Hepatic stellate cell (primary cell): ENCODE results near the gene ZNF559.
"Not testable (repeated sequence)": the region's sequence is repeated elsewhere in the genome, so short reads cannot be mapped to it uniquely, and the experiment has no call there.

Experiments used
- DNase-seq: peaks from one replicate; pipeline ENCODE4 v3.0.0; 2011; ENCODE audit warnings: low spot score

The ZNF559 gene

GRCh38 chr19:9323919-9324583 is at the start of gene ZNF559:
ZNF559 (plus strand) TSS chr19:9324179; CDS start chr19:9338550, 14,371 bp downstream.
- DNase-seq: peak; percentile 96

DNA sequence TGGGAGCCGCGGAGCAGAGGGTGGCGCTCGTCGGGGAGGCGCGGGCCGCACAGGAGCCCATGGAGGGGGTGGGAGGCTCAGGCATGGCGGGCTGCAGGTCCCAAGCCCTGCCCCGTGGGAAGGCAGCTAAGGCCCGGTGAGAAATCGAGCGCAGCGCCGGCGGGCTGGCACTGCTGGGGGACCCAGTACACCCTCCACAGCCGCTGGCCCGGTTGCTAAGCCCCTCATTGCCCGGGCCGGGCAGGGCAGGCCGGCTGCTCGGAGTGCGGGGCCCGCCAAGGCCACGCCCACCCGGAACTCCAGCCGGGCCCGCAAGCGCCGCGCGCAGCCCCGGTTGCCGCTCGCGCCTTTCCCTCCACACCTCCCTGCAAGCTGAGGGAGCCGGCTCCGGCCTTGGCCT is 40.5 kb upstream of the ZNF559 start:
- not testable (repeated sequence) for DNase-seq

- no peak for DNase-seq
Observed at GRCh38 chr19:9289231-9289884, 34.6 kb upstream of the ZNF559 start.

DNA sequence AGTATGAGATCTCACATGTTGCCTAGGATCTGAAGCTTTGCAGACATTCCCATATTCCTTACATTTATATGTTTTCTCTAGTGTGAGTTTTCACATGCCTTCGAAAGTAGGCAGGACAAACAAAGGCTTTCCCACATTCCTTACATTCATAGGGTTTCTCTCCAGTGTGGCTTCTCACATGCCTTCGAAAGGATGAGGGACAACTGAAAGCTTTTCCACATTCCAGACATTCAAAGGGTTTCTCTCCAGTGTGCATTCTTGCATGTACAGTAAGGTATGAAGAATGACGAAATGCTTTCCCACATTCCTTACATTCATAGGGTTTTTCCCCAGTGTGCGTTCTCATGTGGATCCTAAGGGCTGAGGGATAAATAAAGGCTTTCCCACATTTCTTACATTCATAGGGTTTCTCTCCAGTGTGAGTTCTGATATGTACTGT is 28.5 kb upstream of the ZNF559 start:
- no peak for DNase-seq

- no peak for DNase-seq
Observed at GRCh38 chr19:9296336-9296735, 27.6 kb upstream of the ZNF559 start.

- DNase-seq: peak; percentile 26
Observed at GRCh38 chr19:9306443-9306842, 17.5 kb upstream of the ZNF559 start.

GRCh38 chr19:9308091-9308770 is 15.7 kb upstream of the ZNF559 start:
- DNase-seq: no peak

DNA sequence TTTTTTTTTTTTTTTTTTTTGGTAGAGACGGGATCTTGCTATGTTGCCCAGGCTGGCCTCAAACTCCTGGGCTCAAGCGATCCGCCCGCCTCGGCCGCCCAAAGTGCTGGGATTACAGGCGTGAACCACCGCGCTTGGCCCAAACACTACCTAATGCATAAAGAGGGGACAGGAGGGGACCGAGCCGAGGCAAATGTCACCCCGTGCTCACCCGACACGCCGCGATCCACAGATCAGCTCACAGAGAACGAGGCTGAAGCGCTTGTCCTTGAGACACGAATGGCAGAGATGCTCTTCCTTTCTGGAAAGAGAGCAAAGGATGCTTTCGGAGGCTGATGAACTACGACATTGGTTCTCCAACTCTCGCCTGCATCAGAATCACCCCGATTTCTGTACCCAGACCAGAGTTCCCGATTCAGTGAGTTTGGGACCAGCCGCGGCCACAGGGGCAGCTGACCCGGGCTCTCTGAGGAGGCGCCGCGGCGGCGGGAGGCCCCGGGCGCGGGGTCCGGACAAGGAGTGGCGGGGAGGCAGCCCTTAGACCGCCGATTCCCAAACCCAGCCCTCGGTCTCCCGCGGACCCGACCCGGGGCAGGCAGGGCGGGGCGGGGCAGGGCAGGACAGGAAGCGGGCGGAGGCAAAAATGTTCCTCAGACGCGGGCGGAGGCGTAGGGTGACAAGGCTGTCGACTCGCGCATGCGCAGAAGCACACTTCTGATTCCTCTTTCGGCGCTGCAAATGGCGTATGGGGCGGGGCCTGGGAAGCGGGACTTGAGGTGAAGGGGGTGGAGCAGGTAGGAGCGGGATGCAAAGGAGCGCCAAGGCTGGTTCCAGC is 14.6 kb upstream of the ZNF559 start, which contains the start of gene ZNF699:
TSS of gene ZNF699 (minus strand) at position 700 of the 835 bp plus-strand sequence. CDS start 4,719 bp downstream, outside the sequence.
- DNase-seq: peak; percentile 93

GRCh38 chr19:9309974-9310446 is 14.0 kb upstream of the ZNF559 start:
- peak; percentile 84 for DNase-seq

DNA sequence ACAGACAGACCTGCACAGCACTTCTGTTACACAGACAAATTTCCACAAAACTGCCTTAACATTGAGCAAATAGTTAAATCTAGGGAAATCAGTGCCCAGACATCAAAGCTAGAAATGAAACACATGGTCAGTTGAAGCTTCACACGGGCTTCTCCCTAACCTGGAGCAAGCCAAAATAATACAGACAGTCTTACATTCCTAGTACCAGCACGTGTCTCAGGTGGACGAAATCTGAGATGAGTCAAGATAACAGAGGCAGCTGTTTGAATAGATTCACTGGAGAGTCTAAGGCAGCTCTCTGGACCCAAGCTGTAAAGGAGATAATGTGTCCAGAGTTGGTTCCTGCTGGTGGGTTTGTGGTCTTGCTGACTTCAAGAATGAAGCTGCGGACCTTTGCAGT is 10.2 kb upstream of the ZNF559 start:
- DNase-seq: no peak

GRCh38 chr19:9321338-9321737 is 2.6 kb upstream of the ZNF559 start:
- DNase-seq: no peak

DNA sequence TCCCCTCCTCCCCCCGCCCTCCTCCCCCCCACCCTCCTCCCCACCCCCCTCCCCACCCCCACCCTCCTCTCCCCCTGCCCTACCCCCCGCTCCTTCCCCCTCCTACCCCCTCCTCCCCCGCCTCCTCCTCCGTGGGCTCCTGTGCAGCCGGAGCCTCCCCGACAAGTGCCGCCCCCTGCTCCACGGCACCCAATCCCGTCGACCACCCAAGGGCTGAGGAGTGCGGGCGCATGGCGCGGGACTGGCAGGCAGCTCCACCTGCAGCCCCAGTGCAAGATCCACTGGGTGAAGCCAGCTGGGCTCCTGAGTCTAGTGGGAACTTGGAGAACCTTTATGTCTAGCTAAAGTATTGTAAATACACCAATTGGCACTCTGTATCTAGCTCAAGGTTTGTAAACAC is 2.2 kb upstream of the ZNF559 start:
- DNase-seq: not testable (repeated sequence)

- not testable (repeated sequence) for DNase-seq
Observed at GRCh38 chr19:9322201-9322600, 1.8 kb upstream of the ZNF559 start.

GRCh38 chr19:9323557-9323918 is 441 bp upstream of the ZNF559 start:
- DNase-seq: peak; percentile 76

GRCh38 chr19:9324584-9324962 is 594 bp downstream of the ZNF559 start:
- no peak for DNase-seq

DNA sequence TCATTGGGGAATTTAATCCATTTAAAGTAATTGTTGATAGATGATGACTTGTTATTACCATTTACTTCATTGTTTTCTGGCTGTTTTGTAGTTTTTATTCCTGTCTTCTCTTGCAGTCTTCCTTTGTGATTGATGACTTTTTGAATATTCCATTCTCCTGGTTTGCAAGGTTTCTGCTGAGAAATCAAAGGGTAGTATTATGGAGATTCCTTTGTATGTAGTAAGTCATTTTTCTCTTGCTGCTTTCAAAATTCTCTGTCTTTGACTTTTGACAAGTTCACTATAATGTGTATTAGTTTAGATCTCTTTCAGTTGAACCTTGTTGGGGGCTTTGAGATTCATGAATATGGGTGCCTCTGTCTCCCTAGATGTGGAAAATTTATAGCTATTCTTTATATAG is 6.0 kb downstream of the ZNF559 start:
- no peak for DNase-seq

DNA sequence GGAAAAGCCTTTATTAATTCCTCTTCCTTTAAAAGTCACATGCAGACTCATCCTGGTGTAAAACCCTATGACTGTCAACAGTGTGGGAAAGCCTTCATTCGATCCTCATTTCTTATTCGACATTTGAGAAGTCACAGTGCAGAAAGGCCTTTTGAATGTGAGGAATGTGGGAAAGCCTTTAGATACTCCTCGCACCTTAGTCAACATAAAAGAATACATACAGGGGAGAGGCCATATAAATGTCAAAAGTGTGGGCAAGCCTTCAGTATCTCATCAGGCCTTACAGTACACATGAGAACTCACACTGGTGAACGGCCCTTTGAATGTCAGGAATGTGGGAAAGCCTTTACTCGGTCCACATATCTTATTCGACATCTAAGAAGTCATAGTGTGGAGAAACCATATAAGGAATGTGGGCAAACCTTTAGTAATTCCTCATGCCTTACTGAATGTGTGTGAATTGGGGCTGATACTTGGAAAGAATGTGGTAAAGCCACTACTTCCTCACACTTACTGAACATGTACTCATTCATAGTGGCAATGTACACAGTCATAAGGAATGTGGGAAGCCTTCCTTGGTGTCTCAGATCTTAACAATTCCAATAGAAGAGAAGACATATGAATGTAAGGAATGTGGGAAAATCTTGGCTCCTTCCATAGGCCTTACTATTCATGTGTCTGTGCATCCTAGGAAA is 18.8 kb downstream of the ZNF559 start:
- DNase-seq: no peak

GRCh38 chr19:9345005-9345404 is 21.0 kb downstream of the ZNF559 start:
- DNase-seq: no peak

GRCh38 chr19:9348253-9348652 is 24.3 kb downstream of the ZNF559 start:
- DNase-seq: no peak

DNA sequence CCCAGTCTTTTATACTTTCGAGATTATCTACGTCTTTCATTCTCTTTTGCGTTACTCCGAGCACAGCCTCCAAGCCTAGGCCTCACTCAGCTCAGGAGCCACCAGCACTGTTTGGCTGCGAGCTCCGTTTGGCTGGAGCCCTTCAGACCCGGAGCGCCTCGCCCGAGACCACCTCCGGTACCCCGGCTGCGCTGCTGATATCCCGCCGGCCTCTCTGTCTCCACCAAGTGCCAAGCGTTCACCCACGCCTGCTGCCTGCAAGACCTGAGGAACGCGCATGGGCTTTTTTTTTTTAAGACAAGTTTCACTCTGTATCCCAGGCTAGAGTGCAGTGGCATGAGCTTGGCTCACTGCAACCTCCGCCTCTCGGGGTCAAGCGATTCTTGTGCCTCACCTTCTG is 24.7 kb downstream of the ZNF559 start:
- DNase-seq: no peak

DNA sequence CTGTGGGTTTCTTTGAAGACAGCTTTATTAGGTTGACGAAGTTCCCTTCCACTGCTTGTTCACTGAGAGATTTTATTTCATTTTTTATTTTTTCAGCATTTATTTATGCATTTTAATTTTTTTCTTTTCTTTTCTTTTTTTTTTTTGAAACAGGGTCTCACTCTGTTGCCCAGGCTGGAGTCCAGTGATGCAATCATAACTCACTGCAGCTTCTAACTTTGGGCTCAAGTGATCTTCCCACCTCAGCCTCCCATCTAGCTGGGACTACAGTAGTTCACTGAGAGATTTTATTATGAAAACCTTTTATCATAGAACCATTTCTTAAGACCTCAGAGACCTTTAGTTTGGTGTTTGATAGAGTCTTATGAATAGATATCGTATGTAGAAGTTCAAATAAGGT is 28.5 kb downstream of the ZNF559 start:
- DNase-seq: no peak

DNA sequence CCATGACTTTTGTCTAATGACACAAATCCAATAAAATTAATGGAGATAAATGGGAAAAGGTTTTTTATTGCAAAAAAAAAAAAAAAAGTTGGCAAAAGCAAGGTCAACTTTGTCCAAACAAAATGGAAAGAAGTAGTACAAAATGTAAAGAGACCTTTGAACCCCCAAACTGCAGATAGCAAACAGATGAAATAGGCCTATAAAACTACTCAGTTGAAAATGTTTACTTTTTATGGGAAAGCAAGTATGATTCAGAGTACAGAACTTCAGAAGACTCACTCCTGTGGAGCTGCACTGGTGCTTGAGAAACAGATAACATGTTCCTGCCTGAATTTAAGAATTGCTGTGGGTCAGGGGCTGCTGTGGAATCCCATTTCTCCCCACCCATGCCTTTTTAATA is 29.0 kb downstream of the ZNF559 start:
- DNase-seq: no peak
